Thymus (tissue), 11 donors: ENCODE results near the gene SYCP2. TPM values are rescaled to one million over a fixed set of nuclear protein-coding genes. Genes with fewer than 3 reads are reported as not detected.

Source experiments
- DNase-seq, 9 donors: peaks; one replicate each; pipeline ENCODE4 v3.0.0-alpha.2; 2013; ENCODE audit warnings: low spot score in 9 of 9, low read depth in 6 of 9, missing footprints in 1 of 9
- H3K27ac ChIP-seq, 2 donors: one replicate each; pipeline ENCODE4 v1.5.1; 2013; ENCODE audit warnings: control low read depth in 1 of 2, low read depth in 1 of 2, low read length in 1 of 2, mild to moderate bottlenecking in 1 of 2, moderate library complexity in 1 of 2
- H3K27me3 ChIP-seq, 2 donors: one replicate each; pipeline ENCODE4 v1.5.1; 2013; ENCODE audit warnings: low read length in 1 of 2; ENCODE audit not compliant: control insufficient read depth in 2 of 2, insufficient read depth in 1 of 2
- H3K36me3 ChIP-seq, 2 donors: one replicate each; pipeline ENCODE4 v1.5.1; 2013; ENCODE audit warnings: low read length in 1 of 2, mild to moderate bottlenecking in 1 of 2, moderate library complexity in 1 of 2; ENCODE audit not compliant: control insufficient read depth in 2 of 2, insufficient read depth in 2 of 2
- H3K4me1 ChIP-seq, 2 donors: one replicate each; pipeline ENCODE4 v1.5.1; 2013; ENCODE audit warnings: low read length in 2 of 2; ENCODE audit not compliant: control insufficient read depth in 2 of 2, insufficient read depth in 2 of 2
- H3K4me3 ChIP-seq, 2 donors: one replicate each; pipeline ENCODE4 v1.5.1; 2013; ENCODE audit warnings: low read length in 2 of 2, control low read depth in 1 of 2, mild to moderate bottlenecking in 1 of 2
- H3K9me3 ChIP-seq, 2 donors: one replicate each; pipeline ENCODE4 v1.5.1; 2013; ENCODE audit warnings: low read length in 1 of 2, mild to moderate bottlenecking in 1 of 2; ENCODE audit not compliant: control insufficient read depth in 2 of 2, insufficient read depth in 1 of 2
- WGBS: extraction: QIAGEN DNeasy Blood & Tissue Kit; methylation state at CpG from one replicate; pipeline ENCODE4 v1.1.7; 2013; 5-methylcytosine and 5-hydroxymethylcytosine counted together
- polyA plus RNA-seq: library from polyadenylated mRNA; stranded (reverse); fragments of 200-250 nt; gene quantifications from one replicate; pipeline ENCODE4 v1.2.3, GENCODE V29; 2013
- total RNA-seq: library from RNA; stranded (reverse); fragments of 120-200 nt; gene quantifications from one replicate; pipeline ENCODE4 v1.2.4, GENCODE V29; 2013
- donor health status: healthy.

The SYCP2 gene
- total and polyA plus RNA-seq, 2 donors: 2.5 to 7.9 TPM

- Histone ChIP-seq H3K9me3 (no peaks in the 10 kb centered on the region), H3K4me3 (no peak overlapping the region), H3K4me1 (peaks cover 0 to 10% of the 10 kb centered on the region in 2 donors), H3K27ac (no peak overlapping the region), H3K27me3 (peaks cover 0 to under 1% of the 10 kb centered on the region in 2 donors), H3K36me3 (no peaks in the 10 kb centered on the region)
- WGBS: 74% methylated on average over 6 of the region's 6 CpGs
- DNase-seq: no peak
Measured at GRCh38 chr20:59830665-59831023, 102.8 kb downstream of the SYCP2 start.

- H3K9me3 ChIP-seq: no peaks in the 10 kb centered on the region
- H3K27ac ChIP-seq: no peak overlapping the region
- no peaks in the 10 kb centered on the region for H3K27me3 ChIP-seq
- whole genome bisulfite sequencing: 78% methylated on average over 12 of the region's 12 CpGs
- H3K36me3 ChIP-seq: no peaks in the 10 kb centered on the region
- no peak for DNase-seq
- peaks cover 0 to 9% of the 10 kb centered on the region in 2 donors for H3K4me1 ChIP-seq
- H3K4me3 ChIP-seq: no peak overlapping the region
Measured at GRCh38 chr20:59829786-59830664, 103.4 kb downstream of the SYCP2 start.

- Histone ChIP-seq H3K27me3 (no peaks in the 10 kb centered on the region), H3K27ac (no peak overlapping the region), H3K4me1 (peaks cover 0 to 9% of the 10 kb centered on the region in 2 donors), H3K4me3 (no peak overlapping the region), H3K36me3 (no peaks in the 10 kb centered on the region), H3K9me3 (no peaks in the 10 kb centered on the region)
- no peak for DNase-seq
- WGBS: 85% methylated on average over 19 of the region's 19 CpGs
Measured at GRCh38 chr20:59829054-59829785, 104.2 kb downstream of the SYCP2 start.

GRCh38 chr20:59828125-59829053, 105.0 kb downstream of the SYCP2 start:
- Histone ChIP-seq H3K27me3 (no peaks in the 10 kb centered on the region), H3K4me1 (peaks cover 0 to 9% of the 10 kb centered on the region in 2 donors), H3K36me3 (no peaks in the 10 kb centered on the region), H3K4me3 (no peak overlapping the region), H3K27ac (no peak overlapping the region), H3K9me3 (no peaks in the 10 kb centered on the region)
- no peak for DNase-seq
- 91% methylated on average over 15 of the region's 15 CpGs for WGBS

GRCh38 chr20:59827138-59828056, 106.0 kb downstream of the SYCP2 start:
- Histone ChIP-seq H3K27me3 (no peaks in the 10 kb centered on the region), H3K36me3 (no peaks in the 10 kb centered on the region), H3K27ac (peak overlapping the region in 1 of 2 donors; percentile 36), H3K4me1 (peaks cover 0 to 9% of the 10 kb centered on the region in 2 donors), H3K4me3 (no peak overlapping the region), H3K9me3 (no peaks in the 10 kb centered on the region)
- 80% methylated on average over 16 of the region's 16 CpGs for WGBS
- no peak for DNase-seq

GRCh38 chr20:59825944-59826759, 107.3 kb downstream of the SYCP2 start:
- Histone ChIP-seq H3K9me3 (no peaks in the 10 kb centered on the region), H3K4me1 (peaks cover 0 to 4% of the 10 kb centered on the region in 2 donors), H3K4me3 (no peak overlapping the region), H3K27me3 (no peaks in the 10 kb centered on the region), H3K36me3 (no peaks in the 10 kb centered on the region), H3K27ac (no peak overlapping the region)
- 85% methylated on average over 11 of the region's 11 CpGs for WGBS
- DNase-seq: no peak

GRCh38 chr20:59825563-59825920, 107.9 kb downstream of the SYCP2 start:
- H3K9me3 ChIP-seq: no peaks in the 10 kb centered on the region
- 96% methylated on average over 4 of the region's 4 CpGs for WGBS
- H3K27me3 ChIP-seq: no peaks in the 10 kb centered on the region
- H3K4me3 ChIP-seq: no peak overlapping the region
- no peaks in the 10 kb centered on the region for H3K36me3 ChIP-seq
- no peak for DNase-seq
- H3K27ac ChIP-seq: no peak overlapping the region
- H3K4me1 ChIP-seq: peaks cover 0 to 4% of the 10 kb centered on the region in 2 donors
